HG03442 (cell line): ENCODE data around the gene PLEKHH3.

Source experiments
- ATAC-seq: cut with Tn5 transposase; IDR thresholded peaks from one replicate; pipeline ENCODE4 v1.9.1; 2021; ENCODE audit warnings: mild to moderate bottlenecking, moderate library complexity; ENCODE audit not compliant: unreplicated experiment

Gene PLEKHH3

DNA sequence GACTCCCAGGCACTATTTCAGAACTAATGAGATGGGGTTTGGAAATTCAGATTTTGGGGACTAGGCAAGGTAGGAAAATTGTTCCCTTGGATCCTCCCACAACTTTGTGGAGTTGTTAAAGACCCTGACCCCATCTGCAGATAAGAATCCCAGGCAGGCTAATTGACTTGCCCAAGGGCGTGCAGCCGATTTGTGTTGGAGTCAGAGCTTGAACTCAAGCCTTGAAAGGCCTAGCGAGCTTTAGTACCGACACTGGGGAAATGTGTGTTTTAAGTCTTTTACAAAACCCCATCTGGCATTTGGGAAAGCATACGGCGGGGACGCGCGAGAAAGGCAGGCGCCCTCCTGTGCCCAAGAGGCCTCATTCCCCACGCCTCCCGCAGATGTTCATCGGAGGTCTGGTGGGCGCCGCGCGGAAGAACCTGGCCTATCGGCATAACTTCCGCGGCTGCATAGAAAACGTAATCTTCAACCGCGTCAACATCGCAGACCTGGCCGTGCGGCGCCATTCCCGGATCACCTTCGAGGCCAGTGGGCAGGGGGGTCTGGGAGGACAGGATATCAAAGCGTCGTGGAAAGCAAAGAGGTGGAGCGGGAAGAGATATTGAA is 9.8 kb upstream of the PLEKHH3 start:
- no peak for ATAC-seq

DNA sequence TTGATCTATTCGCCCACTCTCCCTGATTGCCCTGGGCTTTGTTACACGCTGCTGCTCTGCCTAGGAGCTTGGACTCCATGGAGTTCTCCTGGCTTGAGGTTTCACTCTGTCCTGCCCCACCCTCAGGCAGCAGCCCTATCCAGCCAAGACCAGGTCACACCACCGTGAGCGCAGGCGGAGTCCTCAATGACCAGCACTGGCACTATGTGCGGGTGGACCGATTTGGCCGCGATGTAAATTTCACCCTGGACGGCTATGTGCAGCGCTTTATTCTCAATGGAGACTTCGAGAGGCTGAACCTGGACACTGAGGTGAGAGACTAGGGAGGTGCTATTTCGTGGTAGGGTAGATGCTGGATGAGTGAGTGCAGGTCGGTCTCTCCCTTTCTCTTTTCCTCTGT is 9.0 kb upstream of the PLEKHH3 start:
- no peak for ATAC-seq

DNA sequence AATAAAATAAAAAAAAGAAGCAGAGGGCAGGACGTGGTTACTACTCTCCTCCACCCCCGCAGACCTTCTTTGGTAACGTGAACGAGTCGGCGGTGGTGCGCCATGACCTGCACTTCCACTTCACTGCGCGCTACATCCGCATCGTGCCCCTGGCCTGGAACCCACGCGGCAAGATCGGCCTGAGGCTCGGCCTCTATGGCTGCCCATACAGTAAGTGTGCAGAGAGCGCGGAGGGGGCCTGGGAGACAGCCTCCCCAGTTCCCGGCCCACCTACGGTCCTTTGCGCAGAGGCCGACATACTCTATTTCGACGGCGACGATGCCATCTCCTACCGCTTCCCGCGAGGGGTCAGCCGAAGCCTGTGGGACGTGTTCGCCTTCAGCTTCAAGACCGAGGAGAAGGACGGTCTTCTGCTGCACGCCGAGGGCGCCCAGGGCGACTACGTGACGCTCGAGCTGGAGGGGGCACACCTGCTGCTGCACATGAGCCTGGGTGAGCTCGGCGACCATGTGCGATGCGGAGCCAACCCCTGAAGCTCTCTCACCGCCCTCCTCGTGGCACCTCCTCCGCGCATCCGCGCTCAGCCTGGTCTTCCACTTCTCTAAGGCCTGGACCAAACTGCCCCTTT is 8.2 kb upstream of the PLEKHH3 start:
- no peak for ATAC-seq

DNA sequence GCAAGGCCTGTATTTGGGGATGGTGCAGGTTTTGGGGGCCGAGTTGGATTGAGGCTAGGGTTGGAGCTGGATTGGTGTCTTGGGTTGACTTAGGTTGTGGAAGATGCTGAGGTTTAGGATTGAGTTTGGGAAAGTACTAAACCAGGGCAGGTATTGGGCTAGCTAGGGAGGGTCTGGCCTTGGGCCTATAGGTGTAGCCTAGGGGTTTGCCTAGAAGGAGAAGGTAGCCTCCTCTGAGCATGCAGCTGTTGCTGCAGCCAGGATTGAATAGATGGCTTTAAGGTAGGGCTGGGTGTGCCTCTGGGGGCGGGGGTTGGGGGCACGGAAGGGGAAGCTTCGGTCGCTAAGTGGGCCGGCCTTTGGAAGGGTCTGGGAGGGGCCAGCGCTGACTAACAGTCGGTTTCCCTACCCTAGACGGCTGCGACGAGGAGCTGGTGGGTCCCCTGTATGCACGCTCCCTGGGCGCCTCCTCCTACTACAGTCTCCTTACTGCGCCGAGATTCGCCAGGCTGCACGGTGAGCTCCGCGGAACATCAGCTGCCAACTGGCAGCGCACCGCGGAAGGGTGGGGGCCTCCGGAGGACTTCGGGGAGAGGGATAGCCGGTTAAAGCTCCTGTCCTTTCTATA is 6.7 kb upstream of the PLEKHH3 start:
- ATAC-seq, result no peak

DNA sequence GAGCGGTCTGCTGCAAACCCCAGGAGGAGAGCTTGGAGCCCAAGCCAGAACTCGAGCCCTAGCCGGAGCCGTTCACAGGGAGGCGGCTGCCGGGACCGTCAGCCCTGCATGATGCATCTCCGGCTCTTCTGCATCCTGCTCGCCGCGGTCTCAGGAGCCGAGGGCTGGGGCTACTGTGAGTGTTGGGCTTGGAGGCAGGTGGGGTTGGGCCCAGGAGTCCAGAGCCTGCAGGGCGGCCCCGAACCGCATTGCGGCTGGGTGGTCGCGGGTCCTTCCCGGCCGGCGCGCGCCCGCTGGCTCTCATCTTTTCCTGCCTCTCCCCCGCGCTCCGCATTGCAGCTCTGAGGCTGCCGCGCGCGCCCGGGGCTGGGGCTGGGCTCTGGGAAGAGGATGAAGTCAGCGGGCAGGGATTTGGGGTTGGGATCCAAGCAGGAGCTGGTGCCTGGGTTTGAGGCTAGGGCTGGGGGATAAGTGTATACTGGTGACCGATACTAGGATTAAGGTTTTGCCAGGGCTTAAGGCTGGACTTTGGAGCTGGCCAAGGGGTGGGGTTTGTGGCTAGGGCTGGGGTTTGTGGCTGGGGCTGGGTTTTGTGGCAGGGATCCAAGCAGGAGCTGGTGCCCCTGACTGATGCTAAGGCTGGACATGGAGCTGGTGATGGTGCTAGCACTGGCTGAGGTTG is 6.1 kb upstream of the PLEKHH3 start:
- ATAC-seq, result no peak

DNA sequence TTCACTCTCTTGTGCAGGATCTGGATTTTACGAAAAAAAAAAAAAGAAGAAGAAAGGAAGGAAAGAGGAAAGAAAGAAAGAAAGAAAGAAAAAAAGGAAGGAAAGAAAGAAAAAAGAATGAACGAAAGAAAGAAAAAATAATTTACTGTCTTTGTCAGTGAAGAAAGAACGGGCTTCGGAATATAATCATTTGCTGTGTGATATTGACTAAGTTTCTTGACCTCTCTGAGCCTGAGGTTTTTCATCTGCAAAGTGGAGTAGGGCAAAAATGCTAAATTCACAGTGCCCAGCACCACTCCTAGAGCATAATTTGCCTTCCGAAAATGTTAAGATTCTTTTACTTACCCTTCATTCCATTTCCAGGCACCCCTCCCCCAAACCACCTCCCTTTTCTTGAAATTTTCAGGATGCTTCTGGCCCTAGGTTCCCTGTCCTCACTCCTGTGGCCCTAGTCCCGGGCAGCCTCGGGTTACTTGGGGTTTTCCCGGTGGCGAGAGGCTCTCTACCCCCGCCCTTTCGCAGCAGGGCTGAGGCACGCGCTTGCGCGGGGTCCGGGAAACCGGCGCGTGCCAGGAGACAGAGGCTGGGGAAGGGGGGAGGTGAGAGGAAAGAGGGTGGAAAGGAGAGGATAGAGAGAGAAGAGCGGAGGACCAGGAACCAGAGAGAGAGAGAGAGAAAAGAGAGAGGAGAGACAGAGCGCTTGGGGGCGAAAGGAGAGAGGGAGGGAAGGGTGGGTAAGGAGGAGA is 5.4 kb upstream of the PLEKHH3 start, which contains the start of gene CNTNAP1:
Gene CNTNAP1 (plus strand): TSS at position 556 of the 746 bp plus-strand sequence. CDS start 299 bp downstream, outside the sequence.
- no peak for ATAC-seq

DNA sequence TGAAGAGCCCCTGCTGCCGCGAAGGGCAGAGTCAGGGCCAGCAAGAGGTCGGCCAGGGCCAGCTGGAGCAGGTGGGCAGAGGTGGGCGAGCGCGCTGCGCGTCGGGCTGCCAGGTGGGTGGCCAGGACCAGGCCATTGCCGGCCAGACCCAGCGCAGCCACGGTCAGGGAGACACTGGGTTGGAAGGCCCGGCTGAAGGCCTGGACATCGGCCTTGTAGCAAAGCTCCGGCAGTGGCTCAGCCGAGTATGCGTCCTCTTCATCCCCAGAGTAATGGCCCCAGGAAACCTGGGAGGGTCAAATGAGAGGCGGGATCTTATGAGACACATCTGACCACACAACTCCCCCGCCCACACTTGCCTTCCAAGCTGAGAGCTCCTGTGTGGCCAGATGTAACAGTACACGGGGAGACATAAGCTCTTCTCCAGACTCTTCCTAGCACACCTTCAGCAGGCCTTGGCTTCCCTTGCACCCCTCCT is 3.6 kb upstream of the PLEKHH3 start:
- no peak for ATAC-seq

DNA sequence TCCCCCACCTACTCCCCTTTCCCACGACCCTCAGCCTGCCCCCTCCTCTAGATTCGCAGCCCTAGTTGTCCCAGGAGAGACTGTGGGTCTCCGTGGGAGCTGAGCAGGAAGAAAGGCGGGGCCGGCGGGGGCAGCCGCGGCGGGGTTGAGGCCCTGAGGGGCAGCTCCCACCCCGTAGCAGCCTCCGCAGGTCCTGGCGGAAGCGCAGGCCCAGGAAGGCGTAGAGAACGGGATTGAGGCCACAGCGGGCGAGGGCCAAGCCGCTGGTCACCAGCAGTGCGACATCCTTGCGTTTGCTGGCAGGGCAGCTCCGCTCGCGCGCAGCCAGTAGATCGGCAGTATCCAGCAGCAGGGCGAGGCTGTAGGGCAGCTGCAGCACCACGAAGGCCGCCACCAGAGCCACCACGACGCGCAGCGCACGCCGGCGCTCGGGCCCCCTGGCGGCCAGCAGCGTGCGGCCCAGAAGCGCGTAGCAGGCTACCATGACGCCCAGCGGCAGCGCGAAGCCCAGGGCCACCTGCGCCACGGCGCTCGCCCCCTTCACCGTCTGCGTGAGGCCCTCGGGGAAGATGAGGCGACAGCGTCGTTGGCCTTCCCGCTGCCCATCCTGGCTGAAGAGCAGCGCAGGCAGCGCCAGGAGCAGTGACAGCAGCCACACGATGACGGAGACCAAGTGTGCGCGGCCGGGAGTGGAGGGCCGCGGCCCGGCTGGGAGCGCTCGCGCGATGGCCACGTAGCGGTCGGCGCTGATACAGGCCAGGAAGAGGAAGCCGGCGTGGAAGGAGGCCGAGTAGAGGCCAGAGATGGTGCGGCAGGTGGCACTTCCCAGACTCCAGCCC is 2.9 kb upstream of the PLEKHH3 start:
- ATAC-seq, result no peak

DNA sequence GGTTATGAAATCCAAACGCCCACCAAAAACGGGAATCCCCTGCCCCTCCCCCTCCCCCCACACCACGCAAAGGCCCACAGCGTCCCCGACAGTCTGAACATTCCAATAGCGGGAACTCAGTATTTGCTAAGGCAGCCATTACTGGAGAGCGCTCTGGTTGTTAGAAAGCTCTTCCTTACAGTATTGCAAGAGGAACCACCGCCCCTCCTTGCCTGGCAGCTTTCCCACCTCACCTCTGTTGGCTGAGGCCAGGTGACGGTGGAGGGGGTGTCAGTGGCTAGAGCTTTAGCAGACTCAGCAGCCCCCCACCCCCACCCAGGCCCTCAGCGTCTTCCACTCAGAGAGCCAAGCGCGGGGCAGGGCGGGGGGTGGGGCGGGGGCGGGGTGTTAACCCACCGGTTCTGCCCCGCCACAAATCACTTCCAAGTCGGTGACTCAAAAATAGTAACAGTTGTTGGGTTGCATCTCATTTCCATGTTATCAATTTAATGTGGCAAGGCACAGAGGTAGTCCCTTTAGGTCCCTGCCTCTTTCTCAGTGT is 2.2 kb upstream of the PLEKHH3 start:
- ATAC-seq, result no peak

DNA sequence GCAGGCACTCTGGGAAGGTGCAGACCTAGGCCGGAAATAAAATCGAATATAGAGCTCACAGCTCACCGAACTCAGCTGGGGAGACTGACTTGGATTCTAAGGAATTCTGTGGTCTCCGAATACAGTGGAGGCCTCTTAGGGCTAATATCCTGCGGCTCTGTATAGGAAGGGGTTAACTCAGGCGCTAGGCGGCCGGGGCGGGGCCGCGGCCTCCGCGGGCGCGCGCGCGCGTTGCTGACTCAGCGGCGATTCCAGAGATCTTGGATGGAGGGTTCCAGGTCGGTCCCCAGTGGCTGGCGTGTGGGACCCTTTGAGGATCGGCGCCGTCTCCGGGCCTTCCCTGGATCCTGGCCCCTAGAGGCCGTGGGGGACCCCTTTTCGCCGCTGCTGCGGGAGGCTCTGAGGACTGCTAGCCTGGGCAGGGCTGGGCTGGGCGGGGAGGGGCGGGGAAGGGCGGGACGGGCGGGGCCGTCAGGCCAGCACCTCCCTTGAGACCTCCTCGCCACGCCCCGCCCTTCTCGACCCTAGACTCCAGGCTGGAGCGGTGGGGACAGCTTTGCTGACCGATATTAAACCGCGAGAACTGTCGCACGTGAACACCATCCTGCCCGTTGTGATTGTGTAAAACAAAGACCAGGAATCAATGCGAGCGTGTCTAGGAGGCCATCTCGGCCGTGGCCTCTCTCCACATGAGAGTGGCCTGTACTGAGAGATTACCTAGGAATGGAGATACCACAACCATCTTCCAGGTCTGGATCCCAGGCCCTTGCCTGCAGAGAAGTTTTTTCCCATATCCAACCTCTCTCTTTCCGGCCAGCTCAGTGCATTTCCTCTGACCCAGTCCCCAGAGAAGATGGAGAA is 1.4 kb upstream of the PLEKHH3 start:
- ATAC-seq, result no peak

DNA sequence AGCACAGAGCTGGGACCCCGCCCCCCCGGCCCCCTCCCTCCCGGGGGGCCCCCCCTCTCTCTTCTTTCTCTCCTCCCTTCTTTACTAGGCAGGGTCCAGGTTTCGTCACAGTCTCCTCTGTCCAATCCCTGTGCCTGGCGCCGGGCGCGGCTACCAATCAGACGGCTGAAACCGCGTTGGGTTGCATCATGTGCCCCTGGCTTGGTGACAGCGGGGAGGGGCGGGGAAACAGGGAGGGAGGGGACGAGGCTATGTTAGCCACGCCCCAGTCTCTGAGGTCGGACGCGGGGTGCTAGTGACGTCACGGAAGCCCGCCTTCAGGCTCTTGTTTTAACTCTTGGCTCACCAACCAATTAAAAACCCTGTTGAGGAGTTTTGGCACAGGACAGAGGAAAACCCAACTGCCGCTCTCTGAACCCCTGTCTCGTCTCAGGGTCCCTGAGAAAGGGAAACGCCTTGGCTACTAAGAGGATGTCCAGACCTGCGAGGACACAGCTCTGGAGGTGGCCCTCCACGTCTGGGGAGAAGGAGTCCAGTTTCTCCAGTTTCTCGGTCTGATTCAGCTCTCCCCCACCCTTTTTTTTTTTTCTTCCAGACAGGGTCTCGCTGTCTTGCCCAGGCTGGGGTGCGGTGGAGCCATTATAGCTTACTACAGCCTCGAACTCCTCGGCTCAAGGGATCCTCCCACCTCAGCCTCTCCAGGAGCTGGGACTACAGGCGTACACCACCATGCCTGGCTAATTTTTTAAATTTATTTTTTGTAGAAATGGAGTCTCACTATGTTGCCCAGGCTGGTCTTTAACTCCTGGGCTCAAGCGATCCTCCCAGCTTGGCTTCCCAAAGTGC is 441 bp upstream of the PLEKHH3 start:
- peak; percentile 63 for ATAC-seq

DNA sequence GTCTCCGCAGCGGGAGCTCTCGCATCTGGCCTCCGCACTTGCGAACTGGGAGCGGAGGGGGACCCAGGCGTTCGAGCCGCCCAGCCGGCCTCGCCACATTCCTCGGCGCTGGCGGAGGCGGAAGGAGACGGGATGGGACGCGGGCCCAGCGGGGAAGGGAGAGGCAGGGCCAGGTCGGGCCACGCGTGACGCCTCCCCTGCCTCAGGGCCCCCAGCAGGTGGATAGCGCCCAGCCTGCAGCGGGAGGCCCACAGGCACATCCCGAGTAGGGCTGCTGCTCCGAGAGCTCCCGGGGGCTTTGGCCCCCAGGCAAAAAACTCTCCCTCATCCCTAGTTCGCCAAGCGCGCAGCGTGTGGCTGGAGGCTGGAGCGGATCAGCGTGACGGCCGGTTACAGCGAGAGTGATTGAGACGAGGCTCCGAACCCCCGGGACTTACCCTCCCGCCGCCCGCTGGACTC is 800 bp downstream of the PLEKHH3 start:
- no peak for ATAC-seq

DNA sequence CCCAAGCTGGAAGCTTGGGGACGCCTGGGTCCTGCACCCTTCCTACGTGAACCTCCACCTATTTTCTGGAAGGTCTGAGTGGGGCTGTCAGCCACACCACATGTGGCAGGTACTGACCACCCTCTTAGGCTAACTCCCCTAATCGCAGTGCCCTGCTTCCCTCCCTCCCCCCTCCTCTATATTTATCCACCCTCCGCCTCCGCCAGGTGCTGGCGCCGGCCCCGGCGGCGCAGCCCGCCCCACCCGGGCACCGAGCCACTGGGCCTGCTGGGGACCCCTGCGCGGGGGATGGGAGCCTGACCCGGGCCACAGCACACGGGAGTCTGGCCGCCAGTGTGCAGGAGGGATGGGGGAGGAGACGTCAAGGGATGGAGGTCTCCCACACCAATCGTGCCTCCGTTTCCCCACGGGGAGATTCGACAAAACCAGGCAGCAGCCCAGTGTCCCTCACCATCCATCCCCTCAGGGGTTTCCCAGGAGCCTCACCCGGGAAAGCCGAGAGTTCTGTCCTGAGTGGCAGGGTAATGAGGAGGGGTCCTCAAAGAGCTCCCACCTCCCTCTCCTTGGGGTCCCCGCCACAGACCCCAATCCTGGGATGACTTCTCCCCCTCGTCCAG is 1.3 kb downstream of the PLEKHH3 start:
- no peak for ATAC-seq

DNA sequence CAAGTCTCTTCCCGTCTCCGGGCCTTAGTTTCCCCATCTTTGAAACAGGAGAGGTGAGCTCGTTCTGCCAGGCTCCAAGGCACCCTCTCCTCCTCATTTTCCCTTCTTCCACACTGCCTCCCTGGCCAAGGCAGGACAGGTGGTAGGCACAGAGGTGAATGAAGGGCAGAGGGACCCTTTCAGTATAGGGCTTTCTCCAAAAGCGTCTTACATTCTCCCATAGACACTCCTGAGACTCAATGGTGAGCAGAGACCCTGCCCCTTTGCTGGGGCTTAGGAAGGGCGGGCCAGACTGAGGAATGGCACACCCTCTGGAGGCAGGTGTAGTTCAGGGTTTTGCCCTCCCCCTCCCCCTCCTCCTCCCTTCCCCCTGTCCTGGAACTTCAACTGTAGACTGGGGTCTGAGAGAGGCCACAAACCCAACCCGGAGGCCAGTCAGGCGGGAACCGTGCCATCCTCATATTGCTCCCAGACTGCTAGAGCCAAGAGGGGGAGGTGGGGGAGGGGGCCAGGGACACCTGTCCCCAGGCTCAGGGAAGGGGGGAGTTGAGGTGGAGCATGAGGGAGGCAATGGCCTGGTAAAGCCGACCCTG is 1.9 kb downstream of the PLEKHH3 start:
- no peak for ATAC-seq

DNA sequence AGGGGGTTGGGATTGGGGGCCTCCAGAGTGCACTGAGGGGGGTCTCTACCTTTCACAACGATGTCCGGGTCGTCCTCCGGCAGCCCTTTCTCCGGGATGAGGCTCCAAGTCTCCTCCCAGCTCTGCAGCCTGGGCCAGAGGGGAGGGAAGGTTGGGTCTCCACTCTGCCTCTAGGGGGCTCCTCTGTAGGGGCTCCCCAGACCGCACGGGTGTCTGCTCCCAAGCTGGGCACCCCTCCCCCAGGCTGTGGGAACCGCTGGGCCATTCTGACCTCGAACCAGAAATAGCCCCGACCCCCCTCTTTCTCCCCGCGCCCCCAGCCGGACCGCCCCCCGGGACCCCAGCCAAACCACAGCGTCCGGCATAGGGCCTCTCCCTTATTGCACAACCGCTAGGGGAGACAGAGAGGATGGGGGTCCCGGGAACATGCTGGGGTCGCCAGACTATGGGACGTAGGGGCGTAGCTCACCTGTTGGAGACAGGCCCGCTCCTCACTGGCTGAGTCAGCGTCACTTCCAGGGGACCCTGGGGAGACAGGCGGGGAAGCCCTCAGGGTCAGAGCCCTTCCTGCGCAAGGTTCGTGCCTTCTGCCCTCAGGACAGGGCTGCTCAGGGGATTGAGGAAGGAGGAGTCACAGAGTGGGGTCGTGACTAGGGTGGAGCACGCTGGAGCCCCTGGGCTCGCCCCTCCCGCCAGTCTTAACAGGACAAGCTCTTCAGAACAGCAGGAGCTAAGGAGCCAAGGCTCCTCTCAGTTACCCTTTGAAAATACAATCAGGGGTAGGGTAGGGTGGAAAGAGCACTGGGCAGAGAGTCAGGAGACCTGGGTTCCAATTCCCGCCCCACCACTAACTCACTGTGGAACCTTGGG is 2.7 kb downstream of the PLEKHH3 start:
- ATAC-seq, result no peak

DNA sequence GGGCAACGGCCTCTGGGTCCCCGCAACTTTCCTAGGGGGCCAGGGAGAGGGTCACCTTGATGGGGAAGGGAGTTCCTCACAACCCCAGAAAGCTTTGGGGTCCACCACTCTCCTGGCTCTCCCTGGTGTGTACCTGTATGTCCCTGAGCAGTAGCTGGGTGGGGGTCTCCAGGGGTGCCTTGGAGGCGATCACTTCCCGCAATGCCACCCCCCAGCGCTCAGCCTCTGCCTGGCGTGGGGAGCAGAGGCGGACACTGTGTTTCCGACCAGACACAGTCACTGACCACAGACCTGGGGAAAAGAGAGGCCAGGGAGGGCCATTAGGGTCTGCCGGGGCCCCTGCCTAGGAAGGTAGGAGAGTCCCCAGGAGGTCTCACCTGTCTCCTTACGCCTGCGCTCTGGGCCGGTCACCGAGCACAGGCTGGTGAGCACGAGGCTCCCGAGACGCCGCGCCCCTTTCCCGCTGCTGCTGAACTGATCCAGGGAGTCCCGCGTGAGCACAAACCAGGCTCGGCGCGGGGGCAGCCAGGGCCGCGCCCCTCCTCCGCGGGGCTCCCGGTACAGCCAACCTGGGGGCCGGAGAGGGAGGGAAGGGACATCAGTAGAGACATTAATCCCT is 3.4 kb downstream of the PLEKHH3 start:
- ATAC-seq, result no peak
